Activated naive CD4-positive, alpha-beta T cell treated with anti-CD3 and anti-CD28 coated beads, Interleukin-2, amount 50 U/mL, for 24 hours (primary cell): ENCODE results near the gene GLP2R.

Source experiments
- H3K27ac Mint-ChIP-seq: one replicate; pipeline ENCODE4 v1.8.0; 2021; ENCODE audit warnings: mild to moderate bottlenecking, mixed read lengths
- H3K27me3 Mint-ChIP-seq: one replicate; pipeline ENCODE4 v1.8.0; 2021; ENCODE audit warnings: mixed read lengths
- H3K36me3 Mint-ChIP-seq: one replicate; pipeline ENCODE4 v1.8.0; 2021; ENCODE audit warnings: mixed read lengths
- H3K4me1 Mint-ChIP-seq: one replicate; pipeline ENCODE4 v1.8.0; 2021; ENCODE audit warnings: mixed read lengths
- H3K4me3 Mint-ChIP-seq: one replicate; pipeline ENCODE4 v1.8.0; 2021; ENCODE audit warnings: mild to moderate bottlenecking, mixed read lengths
- H3K9me3 Mint-ChIP-seq: one replicate; pipeline ENCODE4 v1.8.0; 2021; ENCODE audit warnings: mixed read lengths

GLP2R gene

GRCh38 chr17:9897372-9897968 is 71.7 kb downstream of the GLP2R start:
- Mint-ChIP-seq H3K36me3 (no peaks in the 10 kb centered on the region), H3K9me3 (peaks cover 4% of the 10 kb centered on the region), H3K4me3 (no peak overlapping the region), H3K27me3 (peaks cover 7% of the 10 kb centered on the region), H3K4me1 (no peaks in the 10 kb centered on the region), H3K27ac (no peak overlapping the region)

GRCh38 chr17:9898812-9899211 is 73.1 kb downstream of the GLP2R start:
- H3K4me3 Mint-ChIP-seq: no peak overlapping the region
- H3K27ac Mint-ChIP-seq: no peak overlapping the region
- peaks cover 4% of the 10 kb centered on the region for H3K9me3 Mint-ChIP-seq
- no peaks in the 10 kb centered on the region for H3K4me1 Mint-ChIP-seq
- H3K27me3 Mint-ChIP-seq: peaks cover 9% of the 10 kb centered on the region
- H3K36me3 Mint-ChIP-seq: no peaks in the 10 kb centered on the region

GRCh38 chr17:9899280-9900043 is 73.7 kb downstream of the GLP2R start:
- Mint-ChIP-seq H3K27me3 (peaks cover 9% of the 10 kb centered on the region), H3K27ac (no peak overlapping the region), H3K36me3 (no peaks in the 10 kb centered on the region), H3K4me3 (no peak overlapping the region), H3K4me1 (no peaks in the 10 kb centered on the region), H3K9me3 (no peaks in the 10 kb centered on the region)

- H3K4me1 Mint-ChIP-seq: no peaks in the 10 kb centered on the region
- H3K4me3 Mint-ChIP-seq: no peak overlapping the region
- peaks cover 5% of the 10 kb centered on the region for H3K27me3 Mint-ChIP-seq
- no peaks in the 10 kb centered on the region for H3K36me3 Mint-ChIP-seq
- no peaks in the 10 kb centered on the region for H3K9me3 Mint-ChIP-seq
- H3K27ac Mint-ChIP-seq: no peak overlapping the region
Measured at GRCh38 chr17:9900044-9900594, 74.4 kb downstream of the GLP2R start.

- H3K4me1 Mint-ChIP-seq: no peaks in the 10 kb centered on the region
- peaks cover 5% of the 10 kb centered on the region for H3K27me3 Mint-ChIP-seq
- no peak overlapping the region for H3K27ac Mint-ChIP-seq
Measured at GRCh38 chr17:9900784-9901183, 75.1 kb downstream of the GLP2R start.

GRCh38 chr17:9902120-9902519 is 76.4 kb downstream of the GLP2R start:
- Mint-ChIP-seq H3K27me3 (peaks cover 4% of the 10 kb centered on the region), H3K27ac (no peak overlapping the region), H3K4me1 (no peaks in the 10 kb centered on the region), H3K9me3 (no peaks in the 10 kb centered on the region), H3K4me3 (no peak overlapping the region), H3K36me3 (no peaks in the 10 kb centered on the region)

More at GRCh38 chr17:9900784-9901183, 75.1 kb downstream of the GLP2R start:
- Mint-ChIP-seq H3K9me3 (no peaks in the 10 kb centered on the region), H3K4me3 (no peak overlapping the region), H3K36me3 (no peaks in the 10 kb centered on the region)

GRCh38 chr17:9904277-9905077 is 78.8 kb downstream of the GLP2R start:
- H3K27ac Mint-ChIP-seq: no peak overlapping the region
- H3K36me3 Mint-ChIP-seq: no peaks in the 10 kb centered on the region
- H3K4me3 Mint-ChIP-seq: no peak overlapping the region
- H3K27me3 Mint-ChIP-seq: peaks cover 4% of the 10 kb centered on the region
- H3K4me1 Mint-ChIP-seq: no peaks in the 10 kb centered on the region
- H3K9me3 Mint-ChIP-seq: no peaks in the 10 kb centered on the region

GRCh38 chr17:9905078-9905415 is 79.3 kb downstream of the GLP2R start, which contains the start of gene RCVRN:
Gene RCVRN, minus strand, starts transcription at chr17:9905271. Its CDS starts 91 bp downstream, at chr17:9905180.
- H3K9me3 Mint-ChIP-seq: no peaks in the 10 kb centered on the region
- H3K4me3 Mint-ChIP-seq: no peak within 1 kb of the TSS
- H3K4me1 Mint-ChIP-seq: no peaks in the 10 kb centered on the region
- no peak within 1 kb of the TSS for H3K27ac Mint-ChIP-seq
- peaks cover 4% of the 10 kb centered on the region for H3K27me3 Mint-ChIP-seq
- H3K36me3 Mint-ChIP-seq: no peaks in the 10 kb centered on the region

GRCh38 chr17:9905902-9906301 is 80.2 kb downstream of the GLP2R start:
- Mint-ChIP-seq H3K9me3 (no peaks in the 10 kb centered on the region), H3K4me3 (no peak overlapping the region), H3K27ac (no peak overlapping the region), H3K27me3 (peaks cover 4% of the 10 kb centered on the region), H3K4me1 (no peaks in the 10 kb centered on the region), H3K36me3 (no peaks in the 10 kb centered on the region)

GRCh38 chr17:9906616-9907015 is 80.9 kb downstream of the GLP2R start:
- Mint-ChIP-seq H3K4me3 (no peak overlapping the region), H3K36me3 (no peaks in the 10 kb centered on the region), H3K4me1 (no peaks in the 10 kb centered on the region), H3K9me3 (no peaks in the 10 kb centered on the region), H3K27ac (no peak overlapping the region), H3K27me3 (peaks cover 2% of the 10 kb centered on the region)

- Mint-ChIP-seq H3K4me1 (no peaks in the 10 kb centered on the region), H3K36me3 (no peaks in the 10 kb centered on the region), H3K4me3 (no peak overlapping the region), H3K9me3 (no peaks in the 10 kb centered on the region), H3K27ac (no peak overlapping the region), H3K27me3 (peaks cover 2% of the 10 kb centered on the region)
Measured at GRCh38 chr17:9907131-9907530, 81.4 kb downstream of the GLP2R start.

GRCh38 chr17:9907883-9908648 is 82.3 kb downstream of the GLP2R start:
- Mint-ChIP-seq H3K4me3 (no peak overlapping the region), H3K4me1 (no peaks in the 10 kb centered on the region), H3K9me3 (no peaks in the 10 kb centered on the region), H3K27me3 (peaks cover 2% of the 10 kb centered on the region), H3K36me3 (no peaks in the 10 kb centered on the region), H3K27ac (no peak overlapping the region)

GRCh38 chr17:9908649-9909042 is 82.9 kb downstream of the GLP2R start:
- no peaks in the 10 kb centered on the region for H3K36me3 Mint-ChIP-seq
- no peaks in the 10 kb centered on the region for H3K27me3 Mint-ChIP-seq

GRCh38 chr17:9911089-9911488 is 85.4 kb downstream of the GLP2R start:
- H3K9me3 Mint-ChIP-seq: no peaks in the 10 kb centered on the region
- H3K36me3 Mint-ChIP-seq: no peaks in the 10 kb centered on the region
- H3K4me1 Mint-ChIP-seq: no peaks in the 10 kb centered on the region
- H3K4me3 Mint-ChIP-seq: no peak overlapping the region
- no peak overlapping the region for H3K27ac Mint-ChIP-seq
- H3K27me3 Mint-ChIP-seq: no peaks in the 10 kb centered on the region

More at GRCh38 chr17:9908649-9909042, 82.9 kb downstream of the GLP2R start:
- Mint-ChIP-seq H3K27ac (no peak overlapping the region), H3K4me1 (no peaks in the 10 kb centered on the region), H3K4me3 (no peak overlapping the region), H3K9me3 (no peaks in the 10 kb centered on the region)
